ENCODE results near the gene PDYN.

- TF ChIP-seq CTCF (optimal IDR thresholded peaks at IDR 0.05 in 1 of 3, IDR thresholded peaks at IDR 0.05 in 1 of 3, conservative IDR thresholded peaks at IDR 0.05 in 1 of 3; ENCODE audit: extremely low read depth in 1 of 3, insufficient read depth in 2 of 3, low read length in 3 of 3) (peak in 1 of 3 experiments; percentile 7), EZH2 (IDR thresholded peaks at IDR 0.05; ENCODE audit: low read length) (no peak)
These were observed 12.1 kb upstream of the PDYN start for GRCh38 chr20:2005831-2006426.

Measured in keratinocyte (primary cell).